Ectodermal cell (in vitro differentiated cells): Measurements from ENCODE around the gene RBM12.

Experiments
- H3K27ac ChIP-seq: 2 replicates; pipeline ENCODE4 v1.7.0; 2013; ENCODE audit warnings: mild to moderate bottlenecking, low read depth, low read length; ENCODE audit not compliant: insufficient read depth, poor library complexity, severe bottlenecking
- H3K27me3 ChIP-seq: 2 replicates; pipeline ENCODE4 v1.7.0; 2013; ENCODE audit warnings: mild to moderate bottlenecking, low read length; ENCODE audit not compliant: insufficient read depth, control insufficient read depth, poor library complexity, severe bottlenecking
- H3K36me3 ChIP-seq: one replicate; pipeline ENCODE4 v1.7.0; 2013; ENCODE audit warnings: low read length; ENCODE audit not compliant: control insufficient read depth, insufficient read depth
- H3K4me1 ChIP-seq: one replicate; pipeline ENCODE4 v1.7.0; 2013; ENCODE audit warnings: low read length; ENCODE audit not compliant: control insufficient read depth, insufficient read depth
- H3K4me3 ChIP-seq: 2 replicates; pipeline ENCODE4 v1.7.0; 2013; ENCODE audit warnings: low read depth, low read length, control low read depth; ENCODE audit not compliant: insufficient read depth
- H3K9me3 ChIP-seq: 2 replicates; pipeline ENCODE4 v1.7.0; 2013; ENCODE audit warnings: mild to moderate bottlenecking, low read length, moderate library complexity; ENCODE audit not compliant: control insufficient read depth
- WGBS, 2 experiments: methylation state at CpG; one replicate each; pipeline ENCODE4 v1.1.7; 2013; ENCODE audit warnings: missing lambda C conversion rate in 2 of 2; 5-methylcytosine and 5-hydroxymethylcytosine counted together

Gene RBM12

DNA sequence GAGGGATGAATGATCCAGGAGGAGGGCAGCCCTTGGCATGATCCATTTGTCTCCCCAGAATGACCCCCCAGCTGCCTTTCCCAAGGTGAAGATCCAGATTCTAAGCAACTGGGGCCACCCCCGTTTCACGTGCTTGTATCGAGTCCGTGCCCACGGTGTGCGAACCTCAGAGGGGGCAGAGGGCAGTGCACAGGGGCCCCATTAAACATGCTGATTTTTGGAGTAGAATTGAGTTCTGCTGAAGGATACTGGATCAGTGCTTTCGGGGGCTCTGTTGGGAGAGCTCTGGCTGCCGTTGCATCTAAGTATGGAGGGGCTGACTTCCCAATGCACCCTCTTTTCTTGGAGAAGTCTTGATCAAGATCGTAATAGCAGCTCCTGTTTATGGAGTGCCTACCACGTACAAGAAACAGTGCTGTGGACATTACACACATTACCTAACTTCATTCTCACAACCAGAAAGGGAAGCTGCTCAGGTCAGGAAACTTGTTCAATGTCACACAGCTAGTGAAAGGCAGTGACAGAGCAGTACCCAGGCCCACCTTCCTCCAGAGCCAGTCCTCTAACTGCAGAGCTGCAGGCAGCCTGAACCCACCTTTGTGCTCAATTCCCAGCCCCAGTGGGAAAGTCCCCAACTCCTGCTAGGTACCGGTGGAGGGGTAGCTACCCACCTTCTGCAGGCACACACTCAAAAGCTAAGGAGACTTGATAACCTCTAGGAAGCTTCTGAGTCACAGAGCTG is 43.7 kb downstream of the RBM12 start:
- H3K9me3 ChIP-seq, result no peaks in the 10 kb centered on the region
- H3K27ac ChIP-seq, result no peak overlapping the region
- peaks cover 24% of the 10 kb centered on the region for H3K27me3 ChIP-seq
- H3K4me3 ChIP-seq, result no peak overlapping the region
- WGBS, 2 experiments, result 95 to 97% methylated on average over 11 of the region's 11 CpGs
- H3K4me1 ChIP-seq, result peaks cover 12% of the 10 kb centered on the region
- peaks cover 10% of the 10 kb centered on the region for H3K36me3 ChIP-seq

DNA sequence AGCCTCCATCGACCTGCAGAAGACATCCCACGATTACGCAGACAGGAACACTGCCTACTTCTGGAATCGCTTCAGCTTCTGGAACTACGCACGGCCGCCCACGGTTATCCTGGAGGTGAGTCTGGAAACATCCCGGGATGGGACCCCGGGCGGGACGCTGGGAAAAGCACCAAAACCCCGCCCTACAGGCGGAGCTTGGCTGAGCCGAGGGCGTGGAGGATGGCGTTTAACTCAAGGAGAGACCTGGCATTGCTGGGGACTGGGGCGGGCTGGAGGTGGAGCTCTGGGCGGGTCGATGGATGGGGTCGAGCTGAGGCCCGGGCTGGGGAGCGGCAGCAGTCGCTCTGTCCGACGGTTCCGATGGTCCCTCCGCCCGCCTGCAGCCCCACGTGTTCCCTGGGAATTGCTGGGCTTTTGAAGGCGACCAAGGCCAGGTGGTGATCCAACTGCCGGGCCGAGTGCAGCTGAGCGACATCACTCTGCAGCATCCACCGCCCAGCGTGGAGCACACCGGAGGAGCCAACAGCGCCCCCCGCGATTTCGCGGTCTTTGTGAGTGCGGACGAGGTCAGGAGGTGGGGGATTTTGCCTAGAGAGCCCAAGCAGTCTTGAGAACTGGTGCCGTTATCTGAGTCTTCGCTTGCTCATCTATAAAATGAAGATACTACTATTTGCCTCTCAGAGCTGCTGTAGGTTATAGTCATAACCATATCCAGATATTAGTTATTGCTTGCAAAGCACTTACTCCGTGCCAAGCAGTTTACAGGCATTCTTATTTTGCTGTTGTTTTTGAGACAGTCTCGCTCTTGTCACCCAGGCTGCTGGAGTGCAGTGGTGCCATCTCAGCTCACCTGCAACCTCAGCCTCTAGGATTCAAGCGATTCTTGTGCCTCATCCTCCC is 45.3 kb downstream of the RBM12 start:
- H3K36me3 ChIP-seq, result no peaks in the 10 kb centered on the region
- H3K9me3 ChIP-seq, result no peaks in the 10 kb centered on the region
- 5 to 6% methylated on average over 49 of the region's 49 CpGs for WGBS, 2 experiments
- H3K4me1 ChIP-seq, result peaks cover 12% of the 10 kb centered on the region
- H3K4me3 ChIP-seq, result peak overlapping the region; percentile 41
- H3K27me3 ChIP-seq, result peaks cover 30% of the 10 kb centered on the region
- H3K27ac ChIP-seq, result peak overlapping the region; percentile 40

DNA sequence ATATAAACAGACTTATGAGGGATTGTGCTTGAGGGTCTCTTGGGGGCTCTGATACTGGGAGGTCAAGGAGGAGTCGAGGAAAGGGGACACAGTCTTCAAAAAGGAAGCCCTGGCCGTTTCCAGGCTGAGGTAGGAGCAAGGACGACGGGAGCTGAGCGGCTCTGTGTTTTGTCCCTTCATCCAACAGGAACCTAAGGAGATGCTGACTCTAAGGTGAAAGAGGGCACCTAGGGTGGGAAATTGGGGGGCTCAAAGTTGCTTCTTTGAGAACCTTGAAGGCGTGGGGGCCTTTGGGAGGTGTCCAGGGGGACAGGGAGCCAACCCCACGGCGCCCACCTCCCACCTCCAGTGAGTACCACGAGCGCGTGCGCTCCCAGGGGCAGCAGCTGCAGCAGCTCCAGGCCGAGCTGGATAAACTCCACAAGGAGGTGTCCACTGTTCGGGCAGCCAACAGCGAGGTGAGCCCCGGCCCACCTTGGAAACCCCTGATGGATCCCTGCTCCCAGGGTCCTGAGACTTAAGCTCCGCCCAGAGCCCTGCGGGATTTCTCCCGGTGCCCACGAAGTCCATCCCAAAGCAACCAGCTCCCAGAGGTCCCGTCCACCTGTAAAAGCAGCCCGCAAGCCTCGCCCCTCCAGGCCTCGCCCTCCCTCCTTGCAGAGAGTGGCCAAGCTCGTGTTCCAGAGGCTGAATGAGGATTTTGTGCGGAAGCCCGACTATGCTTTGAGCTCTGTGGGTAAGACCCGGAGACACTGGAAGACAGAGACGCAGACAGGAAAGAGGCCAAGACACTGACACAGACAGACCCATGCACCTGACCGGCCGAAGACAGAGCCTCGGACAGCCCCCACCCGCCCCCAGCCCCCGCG is 46.2 kb downstream of the RBM12 start:
- Histone ChIP-seq H3K27me3 (peaks cover 30% of the 10 kb centered on the region), H3K9me3 (no peaks in the 10 kb centered on the region), H3K4me3 (peak overlapping the region; percentile 41), H3K36me3 (no peaks in the 10 kb centered on the region), H3K4me1 (peaks cover 12% of the 10 kb centered on the region), H3K27ac (no peak overlapping the region)
- WGBS, 2 experiments, result 25% methylated on average over 35 of the region's 35 CpGs

DNA sequence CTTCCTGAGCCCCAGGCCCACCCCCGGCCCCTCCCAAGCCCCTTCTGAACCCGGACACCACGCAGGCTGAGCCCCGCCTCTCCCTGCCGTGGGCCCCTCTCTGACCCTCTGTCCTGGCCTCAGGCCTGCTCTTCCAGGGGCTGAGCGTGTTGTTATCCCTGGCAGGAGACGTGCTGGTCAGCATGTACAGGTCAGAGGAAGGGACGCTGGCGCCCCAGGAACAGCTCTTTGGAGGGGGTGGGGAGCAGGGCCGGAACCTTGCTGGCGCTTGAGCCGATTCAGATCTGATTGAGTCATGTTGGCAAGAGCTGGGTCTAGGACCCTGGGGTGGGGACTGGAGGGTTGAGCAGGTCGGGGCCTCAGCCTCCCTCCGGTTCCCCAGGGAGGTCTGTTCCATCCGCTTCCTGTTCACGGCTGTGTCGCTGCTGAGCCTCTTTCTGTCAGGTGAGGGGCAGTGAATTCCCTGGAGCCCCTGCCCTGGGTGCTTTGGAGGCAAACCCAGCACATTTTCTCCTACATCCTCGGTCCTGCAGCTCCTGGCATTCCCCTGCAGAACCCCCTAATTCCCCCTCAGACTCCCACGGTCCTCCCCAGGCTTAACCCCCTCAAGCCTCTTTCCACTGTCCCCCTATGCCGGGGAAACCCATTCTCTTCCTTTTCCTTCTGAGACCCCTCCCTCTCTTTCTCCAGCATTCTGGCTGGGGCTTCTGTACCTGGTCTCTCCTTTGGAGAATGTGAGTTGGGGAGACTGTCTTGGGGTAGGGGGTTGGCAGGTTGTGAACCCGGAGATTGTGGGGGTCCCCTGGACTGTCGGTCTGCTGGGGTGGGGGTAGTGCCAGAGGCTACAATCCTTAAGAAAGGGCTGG is 47.1 kb downstream of the RBM12 start:
- no peaks in the 10 kb centered on the region for H3K9me3 ChIP-seq
- peaks cover 30% of the 10 kb centered on the region for H3K27me3 ChIP-seq
- peak overlapping the region; percentile 24 for H3K4me3 ChIP-seq
- no peaks in the 10 kb centered on the region for H3K36me3 ChIP-seq
- H3K4me1 ChIP-seq, result peaks cover 12% of the 10 kb centered on the region
- H3K27ac ChIP-seq, result no peak overlapping the region
- 19 to 22% methylated on average over 22 of the region's 22 CpGs for WGBS, 2 experiments

- H3K4me1 ChIP-seq, result peaks cover 12% of the 10 kb centered on the region
- H3K36me3 ChIP-seq, result no peaks in the 10 kb centered on the region
- WGBS, 2 experiments, result 13 to 15% methylated on average over 57 of the region's 57 CpGs
- no peak overlapping the region for H3K27ac ChIP-seq
- peak overlapping the region; percentile 24 for H3K4me3 ChIP-seq
- H3K27me3 ChIP-seq, result peaks cover 30% of the 10 kb centered on the region
- no peaks in the 10 kb centered on the region for H3K9me3 ChIP-seq
These were observed 48.0 kb downstream of the RBM12 start for GRCh38 chr20:35616465-35617396.

DNA sequence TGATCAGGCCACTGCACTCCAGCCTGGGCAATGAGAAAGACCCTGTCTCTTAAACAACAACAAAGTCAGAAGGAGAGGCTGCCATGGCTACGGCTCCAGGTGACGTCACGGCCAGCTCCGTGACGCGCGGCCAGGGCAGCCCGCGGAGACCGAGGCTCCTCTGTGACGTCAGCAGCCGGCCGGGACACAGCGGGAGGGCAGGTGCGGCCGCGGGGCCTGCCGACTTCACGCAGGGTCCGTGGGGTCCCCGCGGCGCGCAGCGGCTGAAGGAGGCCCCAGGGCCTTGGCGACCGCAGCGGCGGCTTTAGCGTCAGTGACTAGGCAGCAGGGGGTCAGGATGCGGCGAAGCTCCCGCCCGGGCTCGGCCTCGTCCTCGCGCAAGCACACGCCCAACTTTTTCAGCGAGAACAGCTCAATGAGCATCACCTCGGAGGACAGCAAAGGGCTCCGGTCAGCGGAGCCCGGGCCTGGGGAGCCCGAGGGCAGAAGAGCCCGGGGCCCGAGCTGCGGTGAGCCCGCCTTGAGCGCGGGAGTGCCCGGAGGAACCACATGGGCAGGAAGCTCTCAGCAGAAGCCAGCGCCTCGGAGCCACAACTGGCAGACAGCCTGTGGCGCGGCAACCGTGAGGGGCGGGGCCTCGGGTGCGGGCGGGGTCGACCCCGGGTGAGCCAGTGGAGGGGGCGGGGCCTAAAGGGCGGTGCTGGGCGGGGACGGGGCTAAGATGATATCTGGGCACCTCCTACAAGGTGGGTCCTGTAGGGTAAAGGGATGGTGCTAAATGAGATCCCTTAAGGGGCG is 48.8 kb downstream of the RBM12 start, which contains the start of gene SPAG4:
SPAG4 (plus strand) TSS at position 163 of the 798 bp plus-strand sequence; CDS start at position 338, 175 bp downstream.
- peaks cover 30% of the 10 kb centered on the region for H3K27me3 ChIP-seq
- H3K4me1 ChIP-seq, result peaks cover 12% of the 10 kb centered on the region
- H3K36me3 ChIP-seq, result no peaks in the 10 kb centered on the region
- peak within 1 kb of the TSS; percentile 39 for H3K4me3 ChIP-seq
- no peaks in the 10 kb centered on the region for H3K9me3 ChIP-seq
- WGBS, 2 experiments, result 2% methylated on average over 68 of the region's 68 CpGs
- peak within 1 kb of the TSS; percentile 76 for H3K27ac ChIP-seq

- no peaks in the 10 kb centered on the region for H3K9me3 ChIP-seq
- WGBS, 2 experiments, result 94 to 96% methylated on average over 2 of the region's 2 CpGs
- no peaks in the 10 kb centered on the region for H3K4me1 ChIP-seq
- H3K27me3 ChIP-seq, result peaks cover 7% of the 10 kb centered on the region
- H3K4me3 ChIP-seq, result no peak overlapping the region
- H3K36me3 ChIP-seq, result no peaks in the 10 kb centered on the region
- no peak overlapping the region for H3K27ac ChIP-seq
These were observed 53.2 kb downstream of the RBM12 start for GRCh38 chr20:35611482-35611881.

DNA sequence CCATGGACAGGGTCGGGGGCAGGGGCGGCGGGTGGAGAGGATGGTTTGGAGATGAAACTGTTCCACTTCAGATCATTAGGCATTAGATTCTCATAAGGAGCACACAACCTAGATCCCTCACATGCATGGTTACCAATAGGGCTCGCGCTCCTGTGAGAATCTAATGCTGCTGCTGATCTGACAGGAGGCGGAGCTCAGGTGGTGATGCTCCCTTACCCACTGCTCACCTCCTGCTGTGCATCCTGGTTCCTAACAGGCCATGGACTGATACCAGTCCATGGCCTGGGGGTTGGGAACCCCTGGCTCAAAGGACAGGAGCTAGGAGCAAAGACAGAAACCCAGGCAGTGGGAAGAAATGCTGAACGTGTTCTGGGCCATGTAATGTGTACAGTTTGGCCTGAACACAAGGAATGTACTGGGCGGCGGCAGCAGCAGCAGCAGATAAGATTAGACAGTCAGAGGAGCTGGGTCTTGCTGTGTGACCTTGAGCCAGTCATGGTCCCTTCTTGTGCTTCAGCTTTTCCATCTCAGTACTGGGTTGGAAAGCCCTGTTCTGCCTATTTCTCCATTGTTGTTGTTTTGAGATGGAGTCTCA is 53.8 kb downstream of the RBM12 start:
- WGBS, 2 experiments, result 94% methylated on average over 9 of the region's 9 CpGs

More for the DNA sequence above, 53.8 kb downstream of the RBM12 start:
- H3K9me3 ChIP-seq, result no peaks in the 10 kb centered on the region
- H3K27me3 ChIP-seq, result peaks cover 6% of the 10 kb centered on the region
- no peak overlapping the region for H3K27ac ChIP-seq
- H3K4me3 ChIP-seq, result no peak overlapping the region
- H3K36me3 ChIP-seq, result no peaks in the 10 kb centered on the region
- H3K4me1 ChIP-seq, result no peaks in the 10 kb centered on the region
